Coronary artery (tissue), 2 donors: Measurements from ENCODE around the gene ROR1.

ENCODE experiments used
- DNase-seq: peaks from one replicate; pipeline ENCODE4 v3.0.0-alpha.2; 2017; ENCODE audit warnings: low spot score
- H3K27ac ChIP-seq, 2 donors: fragments of 200-600 bp; sonication (generic); one replicate each; pipeline ENCODE4 v1.5.1; 2016 to 2019
- H3K4me3 ChIP-seq: fragments of 200-600 bp; sonication (generic); 2 replicates; pipeline ENCODE4 v1.5.1; 2016; ENCODE audit warnings: mild to moderate bottlenecking, moderate library complexity
- TF ChIP-seq, protein P1 (sequence below): fragments of 200-600 bp; sonication (generic); IDR thresholded peaks from one replicate; pipeline ENCODE4 v1.5.1; 2019; ENCODE audit warnings: antibody characterized with exemption

Gene ROR1

DNA sequence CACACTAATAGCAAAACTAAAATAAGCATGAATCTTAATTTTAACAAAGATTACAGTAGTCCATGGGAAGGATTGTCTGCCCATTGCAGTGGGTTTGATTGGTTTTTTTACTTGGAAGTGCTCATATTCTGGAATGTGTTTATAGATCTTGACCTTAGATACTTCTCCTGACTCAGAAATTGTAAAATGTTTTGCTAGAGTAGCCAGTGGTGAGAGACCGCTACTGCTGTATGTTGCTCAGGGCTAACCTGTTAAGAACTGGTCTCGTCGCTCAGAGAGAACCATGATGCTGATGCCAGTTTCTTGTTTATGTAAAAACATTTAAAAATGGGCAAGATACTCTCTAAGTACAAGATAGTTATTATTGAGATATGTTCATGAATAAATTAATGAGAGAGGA, 99.9 kb downstream of the ROR1 start:
- no peak overlapping the region for H3K27ac ChIP-seq
- no peak overlapping the region for H3K4me3 ChIP-seq
- TF ChIP-seq, protein P1, sequence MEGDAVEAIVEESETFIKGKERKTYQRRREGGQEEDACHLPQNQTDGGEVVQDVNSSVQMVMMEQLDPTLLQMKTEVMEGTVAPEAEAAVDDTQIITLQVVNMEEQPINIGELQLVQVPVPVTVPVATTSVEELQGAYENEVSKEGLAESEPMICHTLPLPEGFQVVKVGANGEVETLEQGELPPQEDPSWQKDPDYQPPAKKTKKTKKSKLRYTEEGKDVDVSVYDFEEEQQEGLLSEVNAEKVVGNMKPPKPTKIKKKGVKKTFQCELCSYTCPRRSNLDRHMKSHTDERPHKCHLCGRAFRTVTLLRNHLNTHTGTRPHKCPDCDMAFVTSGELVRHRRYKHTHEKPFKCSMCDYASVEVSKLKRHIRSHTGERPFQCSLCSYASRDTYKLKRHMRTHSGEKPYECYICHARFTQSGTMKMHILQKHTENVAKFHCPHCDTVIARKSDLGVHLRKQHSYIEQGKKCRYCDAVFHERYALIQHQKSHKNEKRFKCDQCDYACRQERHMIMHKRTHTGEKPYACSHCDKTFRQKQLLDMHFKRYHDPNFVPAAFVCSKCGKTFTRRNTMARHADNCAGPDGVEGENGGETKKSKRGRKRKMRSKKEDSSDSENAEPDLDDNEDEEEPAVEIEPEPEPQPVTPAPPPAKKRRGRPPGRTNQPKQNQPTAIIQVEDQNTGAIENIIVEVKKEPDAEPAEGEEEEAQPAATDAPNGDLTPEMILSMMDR: no peak
- no peak for DNase-seq

DNA sequence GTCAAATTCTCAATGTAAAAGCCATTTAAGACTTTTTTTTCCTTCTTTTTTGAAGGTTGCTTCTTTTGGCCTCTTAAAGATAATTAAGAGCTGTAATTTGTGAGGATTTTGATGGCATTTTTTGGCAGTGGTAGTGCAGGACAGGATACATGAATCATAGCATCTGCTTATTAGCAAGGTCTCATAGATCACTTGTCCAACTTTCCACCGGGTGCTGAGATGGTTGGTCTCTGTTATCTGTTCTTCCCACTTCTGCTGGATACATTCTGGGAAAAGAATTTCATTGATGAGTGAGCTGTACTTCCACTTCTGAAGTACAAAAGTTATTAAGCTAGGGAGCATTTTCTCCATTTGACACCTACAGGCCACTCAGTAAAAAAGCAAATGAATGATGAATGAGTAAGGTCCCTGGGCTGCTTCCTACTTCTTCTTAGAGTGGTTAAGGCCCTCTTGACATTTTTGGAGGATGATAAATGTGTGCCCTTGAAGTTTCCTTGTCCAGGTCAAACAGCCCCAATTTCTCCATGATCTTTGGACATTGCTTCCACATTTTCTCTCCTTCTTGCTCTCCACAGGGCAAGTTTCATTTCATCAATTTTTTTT, 100.6 kb downstream of the ROR1 start:
- no peak for DNase-seq
- no peak overlapping the region for H3K27ac ChIP-seq

DNA sequence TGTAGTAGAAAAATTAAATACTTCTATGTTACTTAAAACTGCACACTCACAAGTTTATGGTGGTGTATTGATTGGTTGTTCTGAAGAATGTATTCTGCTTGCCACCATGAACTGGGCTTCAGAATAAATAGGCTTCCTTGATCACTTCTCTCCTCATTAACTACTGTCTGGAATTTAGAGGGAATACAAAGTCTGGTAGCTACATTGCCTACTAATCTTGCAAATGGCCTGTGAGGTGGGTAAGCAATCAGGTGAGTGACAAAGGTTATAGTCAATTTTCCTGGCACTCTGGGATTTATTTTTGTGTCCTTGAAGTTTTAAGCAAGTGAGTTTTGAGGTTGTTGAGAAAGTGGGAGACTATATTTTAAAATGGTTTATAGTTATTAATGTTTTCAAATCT, 101.8 kb downstream of the ROR1 start:
- H3K4me3 ChIP-seq: no peak overlapping the region
- no peak overlapping the region for H3K27ac ChIP-seq
- TF ChIP-seq, protein P1: no peak
- no peak for DNase-seq

More for the DNA sequence above, 100.6 kb downstream of the ROR1 start:
- TF ChIP-seq, protein P1: no peak
- H3K4me3 ChIP-seq: no peak overlapping the region

DNA sequence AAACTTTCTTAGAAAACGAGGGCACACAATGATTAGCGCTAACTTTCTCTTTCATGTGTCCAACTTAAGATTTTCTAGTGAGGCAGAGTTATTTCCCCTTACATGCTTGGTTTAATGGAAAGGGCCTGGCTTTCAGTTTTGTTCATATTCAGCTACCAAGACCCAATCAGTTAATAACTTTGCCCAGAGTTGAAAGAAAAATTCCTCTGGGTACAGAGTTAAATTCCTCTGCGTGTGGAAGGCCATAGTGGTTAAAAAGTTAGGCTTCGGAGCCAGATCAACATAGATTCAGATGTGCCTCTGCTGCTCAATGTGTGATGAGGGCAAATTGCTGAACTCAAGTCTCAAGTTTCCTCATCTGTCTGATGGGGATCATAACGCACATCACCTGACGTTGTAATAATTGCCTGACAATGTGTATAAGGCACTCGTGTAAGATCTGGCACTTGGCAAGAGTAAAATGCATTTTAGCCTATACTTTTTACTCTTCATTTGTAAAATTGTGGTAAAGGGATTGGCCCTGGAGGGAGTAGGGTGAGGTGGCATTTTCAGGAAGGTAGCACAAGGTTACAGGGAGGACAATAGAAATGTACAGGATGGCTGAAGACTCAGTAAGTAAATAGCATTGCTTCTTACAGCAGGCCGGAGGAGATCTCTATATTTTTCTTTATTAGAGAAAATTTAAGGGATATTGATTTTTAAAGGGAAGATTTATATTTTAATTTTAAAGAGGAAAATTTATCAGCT, 103.4 kb downstream of the ROR1 start:
- TF ChIP-seq, protein P1: no peak
- DNase-seq: no peak
- Histone ChIP-seq H3K27ac (no peak overlapping the region), H3K4me3 (no peak overlapping the region)

DNA sequence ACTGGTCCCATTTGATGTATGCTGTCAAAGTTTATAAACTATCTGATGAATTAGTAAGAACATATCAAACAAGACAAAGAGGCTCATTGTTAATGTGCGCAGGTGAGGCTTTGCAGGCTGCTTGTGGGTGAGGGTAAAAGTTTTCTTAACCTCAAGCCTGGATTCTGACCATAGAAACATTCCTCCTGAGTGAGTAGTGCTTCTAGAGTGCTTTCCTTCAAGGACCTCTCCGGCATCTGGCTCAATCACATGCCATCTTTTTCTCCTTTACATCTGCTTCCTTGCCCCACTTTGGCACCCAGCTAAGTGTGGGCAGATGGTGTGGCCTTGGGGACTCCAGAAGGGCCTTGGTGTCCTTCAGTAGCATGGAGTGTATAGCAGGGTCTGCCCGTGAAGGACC, 104.0 kb downstream of the ROR1 start:
- H3K27ac ChIP-seq: peak overlapping the region in 1 of 2 donors; percentile 18
- no peak for DNase-seq
- no peak overlapping the region for H3K4me3 ChIP-seq
- TF ChIP-seq, protein P1: no peak

DNA sequence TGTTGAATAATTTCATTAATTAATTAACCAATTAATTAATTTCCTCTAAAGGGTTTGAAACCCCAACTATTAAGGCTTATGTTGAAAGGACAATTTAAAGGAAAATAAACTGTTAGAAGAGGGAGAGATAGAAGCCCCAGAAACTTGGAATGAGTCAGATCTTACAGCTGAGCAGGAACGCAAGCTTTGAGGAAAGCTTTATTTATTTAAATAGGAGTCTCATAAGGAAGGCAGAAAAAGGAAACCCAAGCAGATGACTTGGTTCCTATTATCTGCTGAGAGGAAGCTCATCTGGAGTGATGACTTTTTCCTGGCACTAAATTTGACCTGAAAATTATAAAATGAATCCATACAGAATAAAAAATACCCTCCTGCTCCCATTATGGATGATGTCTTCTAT, 105.1 kb downstream of the ROR1 start:
- TF ChIP-seq, protein P1: no peak
- Histone ChIP-seq H3K4me3 (no peak overlapping the region), H3K27ac (no peak overlapping the region)
- no peak for DNase-seq
